H1 (cell line): ENCODE results near the gene GPM6B. TPM values are rescaled to one million over a fixed set of nuclear protein-coding genes. Genes with fewer than 3 reads are reported as not detected.

Experiments used
- CBX8 ChIP-seq: fragments of 300-800, 300-1000 bp; sonication (generic); IDR thresholded peaks from 2 replicates; pipeline ENCODE4 v1.7.1; 2016; ENCODE audit warnings: low read depth, low read length, borderline replicate concordance
- CREB1 ChIP-seq: IDR thresholded peaks from 2 replicates; pipeline ENCODE4 v1.6.1; 2012; ENCODE audit warnings: inconsistent platforms
- FOSL1 ChIP-seq: IDR thresholded peaks from 2 replicates; pipeline ENCODE4 v1.6.1; 2011; ENCODE audit warnings: mild to moderate bottlenecking, low read depth, low read length, moderate library complexity; ENCODE audit not compliant: insufficient read depth
- MAX ChIP-seq: IDR thresholded peaks from 2 replicates; pipeline ENCODE4 v1.6.1; 2012; ENCODE audit warnings: inconsistent platforms
- PHF8 ChIP-seq: fragments of 200-600 bp; sonication (generic); conservative IDR thresholded peaks from 2 replicates; pipeline ENCODE4 v1.7.1; 2012; ENCODE audit warnings: low read depth, mild to moderate bottlenecking, inconsistent platforms, low read length, moderate library complexity
- polyA plus RNA-seq, 7 experiments: library from polyadenylated mRNA; depleted of rRNA in 3 of 7; stranded (reverse) in 5 of 7; unstranded in 2 of 7; fragments of >200 nt in 5 of 7; fragments of 200-250 nt in 2 of 7; gene quantifications; 1 replicate in 5 of 7; 2 replicates in 1 of 7; 4 replicates in 1 of 7; pipeline versions ENCODE4 v1.2.1 to v1.2.3, GENCODE V29; 2011 to 2013; ENCODE audit warnings: missing spikeins in 2 of 7, mixed read lengths in 2 of 7
- total RNA-seq: library from RNA; stranded (reverse); fragmentation: NEBNext Ultra II Directional; extraction: Animal tissue kit (Norgen Biotek cat#: 25700); gene quantifications from 2 replicates; pipeline ENCODE4 v1.2.1, GENCODE V29; 2021

Gene GPM6B
- total and polyA plus RNA-seq, 2 of the 8 experiments (the other 6 are each of a cell fraction or from before 2014, with no cell fraction given), result 132 to 175 TPM

- TF ChIP-seq FOSL1, result no peak
- TF ChIP-seq MAX, result no peak
- TF ChIP-seq CBX8, result no peak
- TF ChIP-seq PHF8, result no peak
- TF ChIP-seq CREB1, result no peak
- TF ChIP-seq, all 59 proteins: peak for 0
These were observed 41.1 kb downstream of the GPM6B start (continued) for GRCh38 chrX:13775837-13776236.
